Muscle of leg (tissue), 11 donors: Measurements from ENCODE around the gene KLF4. TPM values are rescaled to one million over a fixed set of nuclear protein-coding genes. Genes with fewer than 3 reads are reported as not detected.
"Not testable (repeated sequence)": the region's sequence is repeated elsewhere in the genome, so short reads cannot be mapped to it uniquely, and the experiment has no call there.

ENCODE experiments used
- DNase-seq: peaks from one replicate; pipeline ENCODE4 v3.0.0; 2013
- H3K27ac ChIP-seq: one replicate; pipeline ENCODE4 v1.5.1; 2013; ENCODE audit warnings: mild to moderate bottlenecking, low read length, control low read depth
- H3K27me3 ChIP-seq: one replicate; pipeline ENCODE4 v1.6.1; 2013; ENCODE audit warnings: low read length; ENCODE audit not compliant: control insufficient read depth, insufficient read depth
- H3K36me3 ChIP-seq: one replicate; pipeline ENCODE4 v1.6.1; 2013; ENCODE audit warnings: low read length; ENCODE audit not compliant: control insufficient read depth, insufficient read depth
- H3K4me1 ChIP-seq: one replicate; pipeline ENCODE4 v1.6.1; 2013; ENCODE audit warnings: low read length; ENCODE audit not compliant: control insufficient read depth, insufficient read depth
- H3K4me3 ChIP-seq: one replicate; pipeline ENCODE4 v1.5.1; 2013; ENCODE audit warnings: low read length, control low read depth
- H3K9me3 ChIP-seq: replicated peaks from 2 replicates; pipeline ENCODE4 v1.6.1; 2013; ENCODE audit warnings: low read depth, low read length; ENCODE audit not compliant: control insufficient read depth
- WGBS: methylation state at CpG from one replicate; pipeline ENCODE4 v1.1.5; 2013; ENCODE audit warnings: missing lambda C conversion rate; ENCODE audit not compliant: insufficient coverage; 5-methylcytosine and 5-hydroxymethylcytosine counted together
- polyA plus RNA-seq, 8 donors: library from polyadenylated mRNA; unstranded; fragments of 120-200 nt; gene quantifications; one replicate each; pipeline versions ENCODE4 v1.2.1 to v1.2.3, GENCODE V29; 2013; ENCODE audit warnings: inconsistent platforms in 1 of 8, low replicate concordance in 1 of 8; ENCODE audit not compliant: insufficient read length in 8 of 8, insufficient read depth in 1 of 8
- total RNA-seq: library from RNA; stranded (reverse); fragments of 120-200 nt; gene quantifications from one replicate; pipeline ENCODE4 v1.2.4, GENCODE V29; 2013

KLF4 gene
- total and polyA plus RNA-seq, 9 donors, result 24.0 to 65.8 (median 32.6) TPM

- Histone ChIP-seq H3K36me3 (no peaks in the 10 kb centered on the region), H3K27me3 (no peaks in the 10 kb centered on the region), H3K4me1 (no peaks in the 10 kb centered on the region), H3K9me3 (no peaks in the 10 kb centered on the region), H3K27ac (no peak overlapping the region), H3K4me3 (no peak overlapping the region)
- WGBS, result no CpG with 5 or more reads among the region's 2 CpGs
- DNase-seq, result peak; percentile 61
Measured at GRCh38 chr9:107513464-107514100, 24.0 kb upstream of the KLF4 start.

GRCh38 chr9:107504585-107505455, 15.3 kb upstream of the KLF4 start:
- peak; percentile 49 for DNase-seq
- no peaks in the 10 kb centered on the region for H3K36me3 ChIP-seq
- H3K9me3 ChIP-seq, result no peaks in the 10 kb centered on the region
- H3K27ac ChIP-seq, result no peak overlapping the region
- no peaks in the 10 kb centered on the region for H3K27me3 ChIP-seq
- H3K4me3 ChIP-seq, result no peak overlapping the region
- 73% methylated on average over 4 of the region's 7 CpGs for WGBS
- no peaks in the 10 kb centered on the region for H3K4me1 ChIP-seq

GRCh38 chr9:107502464-107502863, 12.9 kb upstream of the KLF4 start:
- Histone ChIP-seq H3K27ac (no peak overlapping the region), H3K36me3 (no peaks in the 10 kb centered on the region), H3K4me3 (no peak overlapping the region), H3K27me3 (no peaks in the 10 kb centered on the region), H3K4me1 (no peaks in the 10 kb centered on the region), H3K9me3 (no peaks in the 10 kb centered on the region)
- no peak for DNase-seq
- 95% methylated on average over 3 of the region's 3 CpGs for WGBS

- not testable (repeated sequence) for H3K9me3 ChIP-seq, H3K27ac ChIP-seq
- WGBS, result 93% methylated on average over 6 of the region's 17 CpGs
Measured at GRCh38 chr9:107500421-107501200, 11.0 kb upstream of the KLF4 start.

GRCh38 chr9:107496976-107497375, 7.4 kb upstream of the KLF4 start:
- no peaks in the 10 kb centered on the region for H3K36me3 ChIP-seq

More at GRCh38 chr9:107500421-107501200, 11.0 kb upstream of the KLF4 start:
- not testable (repeated sequence) for H3K4me3 ChIP-seq, H3K36me3 ChIP-seq, H3K4me1 ChIP-seq, H3K27me3 ChIP-seq, DNase-seq

GRCh38 chr9:107492381-107492970, 2.9 kb upstream of the KLF4 start:
- 50% methylated on average over 3 of the region's 4 CpGs for WGBS
- Histone ChIP-seq H3K27ac (no peak overlapping the region), H3K27me3 (peaks cover 37% of the 10 kb centered on the region)

More at GRCh38 chr9:107496976-107497375, 7.4 kb upstream of the KLF4 start:
- Histone ChIP-seq H3K27me3 (peaks cover 1% of the 10 kb centered on the region), H3K4me1 (peaks cover under 1% of the 10 kb centered on the region), H3K27ac (no peak overlapping the region), H3K9me3 (no peaks in the 10 kb centered on the region), H3K4me3 (no peak overlapping the region)
- WGBS, result no CpG with 5 or more reads among the region's 2 CpGs
- DNase-seq, result no peak

GRCh38 chr9:107491081-107492053, 1.8 kb upstream of the KLF4 start:
- WGBS, result 11% methylated on average over 12 of the region's 43 CpGs
- DNase-seq, result peak; percentile 65
- Histone ChIP-seq H3K36me3 (peaks cover 8% of the 10 kb centered on the region), H3K4me1 (peaks cover 37% of the 10 kb centered on the region), H3K27me3 (peaks cover 45% of the 10 kb centered on the region), H3K9me3 (no peaks in the 10 kb centered on the region), H3K4me3 (peak overlapping the region; percentile 28), H3K27ac (peak overlapping the region; percentile 22)

More at GRCh38 chr9:107492381-107492970, 2.9 kb upstream of the KLF4 start:
- Histone ChIP-seq H3K9me3 (no peaks in the 10 kb centered on the region), H3K4me3 (no peak overlapping the region), H3K36me3 (no peaks in the 10 kb centered on the region), H3K4me1 (peaks cover 28% of the 10 kb centered on the region)
- no peak for DNase-seq

GRCh38 chr9:107490606-107490970, 1.0 kb upstream of the KLF4 start:
- not testable (repeated sequence) for H3K9me3 ChIP-seq, H3K36me3 ChIP-seq, DNase-seq
- Histone ChIP-seq H3K27ac (peak overlapping the region; percentile 92), H3K4me3 (peak overlapping the region; percentile 78), H3K4me1 (peaks cover 38% of the 10 kb centered on the region), H3K27me3 (peaks cover 45% of the 10 kb centered on the region)
- 4% methylated on average over 16 of the region's 23 CpGs for WGBS

- DNase-seq, result peak; percentile 46
- Histone ChIP-seq H3K4me3 (peak overlapping the region; percentile 84), H3K4me1 (peaks cover 40% of the 10 kb centered on the region), H3K27ac (peak overlapping the region; percentile 72), H3K27me3 (peaks cover 45% of the 10 kb centered on the region), H3K9me3 (no peaks in the 10 kb centered on the region), H3K36me3 (peaks cover 15% of the 10 kb centered on the region)
- 0% methylated on average over 14 of the region's 46 CpGs for WGBS
Measured at GRCh38 chr9:107489144-107489673, 360 bp downstream of the KLF4 start.
